Heart right ventricle (tissue), 16 donors: ENCODE measurements around the gene MARF1. TPM values are rescaled to one million over a fixed set of nuclear protein-coding genes. Genes with fewer than 3 reads are reported as not detected.
"Not testable (repeated sequence)": the region's sequence is repeated elsewhere in the genome, so short reads cannot be mapped to it uniquely, and the experiment has no call there.

Experiments used
- ATAC-seq, 8 donors: fragments of 200-7000 bp; cut with Tn5 transposase; one replicate each; pipeline ENCODE4 v1.9.1; 2020; ENCODE audit warnings: mild to moderate bottlenecking in 8 of 8, moderate library complexity in 8 of 8, moderate number of reproducible peaks in 1 of 8
- DNase-seq, 2 donors: peaks; one replicate each; pipeline ENCODE4 v3.0.0-alpha.2; 2020
- H3K27ac ChIP-seq, 10 donors: fragments of 200-600 bp; sonication (generic) in 2 of 10; one replicate each; pipeline versions ENCODE4 v1.5.0 to v1.8.0; 2020 to 2022; ENCODE audit warnings: mild to moderate bottlenecking in 3 of 10
- H3K27me3 ChIP-seq, 7 donors: fragments of 200-600 bp; one replicate each; pipeline ENCODE4 v1.8.0; 2021 to 2022; ENCODE audit warnings: mild to moderate bottlenecking in 2 of 7
- H3K36me3 ChIP-seq, 9 donors: fragments of 200-600 bp; sonication (generic) in 1 of 9; one replicate each; pipeline versions ENCODE4 v1.5.0 to v1.8.0; 2020 to 2022; ENCODE audit warnings: mild to moderate bottlenecking in 2 of 9
- H3K4me1 ChIP-seq, 9 donors: fragments of 200-600 bp; sonication (generic) in 1 of 9; one replicate each; pipeline versions ENCODE4 v1.5.0 to v1.8.0; 2020 to 2022; ENCODE audit warnings: mild to moderate bottlenecking in 4 of 9
- H3K4me3 ChIP-seq, 10 donors: fragments of 200-600 bp; sonication (generic) in 2 of 10; one replicate each; pipeline versions ENCODE4 v1.5.0 to v1.8.0; 2020 to 2022; ENCODE audit warnings: mild to moderate bottlenecking in 7 of 10, moderate library complexity in 2 of 10
- H3K9me3 ChIP-seq, 11 donors: fragments of 200-600 bp in 10 of 11; sonication (generic) in 2 of 11; one replicate each; pipeline versions ENCODE4 v1.5.0 to v1.8.0; 2013 to 2022; ENCODE audit warnings: mild to moderate bottlenecking in 2 of 11, control low read depth in 1 of 11, moderate library complexity in 1 of 11
- whole genome bisulfite sequencing, 2 donors: extraction: QIAGEN DNeasy Blood & Tissue Kit; methylation state at CpG; one replicate each; pipeline ENCODE4 v1.1.7; 2013; ENCODE audit warnings: inconsistent platforms in 1 of 2; 5-methylcytosine and 5-hydroxymethylcytosine counted together
- intact Hi-C, 10 donors: fragments of 100-400 bp; cut with DNase I; formaldehyde crosslinking; loops; one replicate each; pipeline versions ENCODE4 v1.11.1 to v1.14.2; 2022
- polyA plus RNA-seq, 2 donors: library from polyadenylated mRNA; stranded (reverse); fragments of 200-250 nt; gene quantifications; one replicate each; pipeline ENCODE4 v1.2.3, GENCODE V29; 2013
- total RNA-seq, 10 donors: library from RNA; stranded (reverse); fragmentation: NEBNext Ultra II Directional in 3 of 10; extraction: Animal tissue kit (Norgen Biotek cat#: 25700) in 3 of 10; gene quantifications; one replicate each; pipeline versions ENCODE4 v1.2.1 to v1.2.4, GENCODE V29; 2021 to 2023
- TF ChIP-seq, protein P1 (sequence below), 9 donors: fragments of 200-600 bp; sonication (generic) in 2 of 9; IDR thresholded peaks; one replicate each; pipeline versions ENCODE4 v1.5.0 to v1.8.0; 2021 to 2022; ENCODE audit warnings: antibody characterized with exemption in 9 of 9, mild to moderate bottlenecking in 5 of 9, moderate library complexity in 1 of 9
- donor health status: Arrhythmogenic right ventricular cardiomyopathy.
- donor health status: ischemic (EF 13 %, LVEDD 7.1; RV severe dilation, severe dysfunction).
- donor health status: healthy with polysubstance abuse.
- donor health status: DM: no; HTN: yes; CAD: no.
- donor health status: DM: no; HTN: no; CAD: no.
- donor health status: ischemic (EF 25% LVEDD 6.9; RV normal size, moderate dysfunction).
- donor health status: ischemic (EF 25% LVEDD 5.7; RV mildly dilated, moderate dysfunction).
- donor health status: healthy.
- donor health status: DM: yes; HTN: yes; CAD: no.
- donor health status: Ischemic cardiomyopathy.
- donor health status: ischemic (EF 35%, LVEDD 5.7; RV mildly dilated, moderate dysfunction).
- donor health status: nonischemic (EF 11% LVEDD 7.7; RV severe dilation, severe dysfunction).
- donor health status: DM: yes; HTN: yes; CAD: no.
- donor health status: PGD.
- donor health status: ischemic (EF 29% LVEDD 5.4; RV normal size, mild dysfunction).
- donor health status: nonischemic (EF 23%, LVEDD 6.1; RV moderate dilation, normal function).

MARF1 gene
- total and polyA plus RNA-seq, 12 donors = 9.6 to 59.1 (median 42.7) TPM

GRCh38 chr16:15658556-15658955 is 15.6 kb upstream of the MARF1 start:
- whole genome bisulfite sequencing, 2 donors = 92 to 96% methylated on average over 5 of the region's 5 CpGs
- H3K9me3 ChIP-seq = no peaks in the 10 kb centered on the region
- intact Hi-C loops = no loop called here
- H3K36me3 ChIP-seq = peaks cover 0 to 36% (median 0%) of the 10 kb centered on the region in 9 donors
- ATAC-seq (no peak), DNase-seq (no peak)
- H3K4me3 ChIP-seq = no peak overlapping the region
- TF ChIP-seq, protein P1, sequence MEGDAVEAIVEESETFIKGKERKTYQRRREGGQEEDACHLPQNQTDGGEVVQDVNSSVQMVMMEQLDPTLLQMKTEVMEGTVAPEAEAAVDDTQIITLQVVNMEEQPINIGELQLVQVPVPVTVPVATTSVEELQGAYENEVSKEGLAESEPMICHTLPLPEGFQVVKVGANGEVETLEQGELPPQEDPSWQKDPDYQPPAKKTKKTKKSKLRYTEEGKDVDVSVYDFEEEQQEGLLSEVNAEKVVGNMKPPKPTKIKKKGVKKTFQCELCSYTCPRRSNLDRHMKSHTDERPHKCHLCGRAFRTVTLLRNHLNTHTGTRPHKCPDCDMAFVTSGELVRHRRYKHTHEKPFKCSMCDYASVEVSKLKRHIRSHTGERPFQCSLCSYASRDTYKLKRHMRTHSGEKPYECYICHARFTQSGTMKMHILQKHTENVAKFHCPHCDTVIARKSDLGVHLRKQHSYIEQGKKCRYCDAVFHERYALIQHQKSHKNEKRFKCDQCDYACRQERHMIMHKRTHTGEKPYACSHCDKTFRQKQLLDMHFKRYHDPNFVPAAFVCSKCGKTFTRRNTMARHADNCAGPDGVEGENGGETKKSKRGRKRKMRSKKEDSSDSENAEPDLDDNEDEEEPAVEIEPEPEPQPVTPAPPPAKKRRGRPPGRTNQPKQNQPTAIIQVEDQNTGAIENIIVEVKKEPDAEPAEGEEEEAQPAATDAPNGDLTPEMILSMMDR (IDR thresholded peaks at IDR 0.05) = no peak
- H3K27ac ChIP-seq = peak overlapping the region in 1 of 10 donors; percentile 7
- H3K27me3 ChIP-seq = no peaks in the 10 kb centered on the region
- peaks cover 0 to 48% (median 17%) of the 10 kb centered on the region in 9 donors for H3K4me1 ChIP-seq

DNA sequence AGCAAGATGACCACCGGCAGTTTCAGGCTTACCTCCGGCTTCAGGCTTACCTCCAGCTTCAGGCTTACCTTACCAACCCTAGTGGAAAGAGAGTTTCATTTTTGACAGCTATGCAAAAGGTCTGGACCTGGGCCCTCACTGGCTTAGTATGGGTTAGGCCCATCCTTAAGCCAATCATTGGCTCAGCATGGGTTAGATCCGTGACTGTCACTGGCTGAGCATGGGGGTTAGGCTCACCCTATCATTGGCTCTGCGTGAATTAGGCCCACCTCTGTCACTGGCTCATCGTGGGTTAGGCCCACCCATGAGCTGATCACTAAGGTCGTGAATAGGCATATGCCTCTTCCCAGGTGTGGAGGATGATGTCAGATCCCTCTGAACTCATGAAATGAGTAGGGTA is 15.2 kb upstream of the MARF1 start:
- intact Hi-C loops = no loop called here

DNA sequence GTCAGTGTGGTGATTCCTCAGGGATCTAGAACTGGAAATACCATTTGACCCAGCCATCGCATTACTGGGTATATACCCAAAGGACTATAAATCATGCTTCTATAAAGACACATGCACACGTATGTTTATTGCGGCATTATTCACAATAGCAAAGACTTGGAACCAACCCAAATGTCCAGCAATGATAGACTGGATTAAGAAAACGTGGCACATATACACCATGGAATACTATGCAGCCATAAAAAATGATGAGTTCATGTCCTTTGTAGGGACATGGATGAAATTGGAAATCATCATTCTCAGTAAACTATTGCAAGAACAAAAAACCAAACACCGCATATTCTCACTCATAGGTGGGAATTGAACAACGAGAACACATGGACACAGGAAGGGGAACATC is 12.6 kb upstream of the MARF1 start:
- 96 to 97% methylated on average over 3 of the region's 6 CpGs for WGBS, 2 donors
- H3K27me3 ChIP-seq, DNase-seq, H3K27ac ChIP-seq, H3K9me3 ChIP-seq, intact Hi-C loops, ATAC-seq, H3K4me3 ChIP-seq: not testable (repeated sequence)
- peaks cover 3 to 67% (median 44%) of the 10 kb centered on the region in 9 donors for H3K4me1 ChIP-seq
- peaks cover 0 to 24% (median 0%) of the 10 kb centered on the region in 9 donors for H3K36me3 ChIP-seq

More for the DNA sequence above, 15.2 kb upstream of the MARF1 start:
- DNase-seq = no peak
- 83 to 87% methylated on average over 6 of the region's 6 CpGs for WGBS, 2 donors
- Histone ChIP-seq H3K36me3 (peaks cover 0 to 32% (median 0%) of the 10 kb centered on the region in 9 donors), H3K4me3 (no peak overlapping the region), H3K4me1 (peaks cover 0 to 52% (median 21%) of the 10 kb centered on the region in 9 donors), H3K9me3 (no peaks in the 10 kb centered on the region), H3K27ac (no peak overlapping the region), H3K27me3 (no peaks in the 10 kb centered on the region)
- ATAC-seq = no peak
- TF ChIP-seq, protein P1 (IDR thresholded peaks at IDR 0.05) = no peak

- ATAC-seq = no peak
These were observed 11.6 kb upstream of the MARF1 start for GRCh38 chr16:15654591-15654990.

DNA sequence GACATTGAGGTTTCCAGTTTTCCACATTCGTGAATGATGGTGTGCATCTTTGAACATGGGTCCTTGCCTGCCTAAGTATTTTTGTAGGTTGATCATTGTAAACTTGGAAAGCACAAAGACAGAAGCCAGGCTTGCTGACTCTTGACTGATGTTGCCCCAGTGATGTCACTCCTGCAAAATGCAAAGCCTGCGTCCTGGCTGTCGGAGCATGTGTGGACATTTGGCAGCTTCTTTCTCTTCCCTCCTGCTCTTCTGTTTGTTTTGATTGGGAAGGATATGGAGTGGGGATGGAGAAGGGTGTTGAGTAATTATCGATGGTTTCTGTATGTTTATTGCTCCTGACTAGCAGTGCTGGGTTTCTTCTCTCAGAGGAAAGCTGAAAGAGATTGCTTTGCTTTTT is 10.3 kb upstream of the MARF1 start:
- Histone ChIP-seq H3K27ac (peak overlapping the region in 3 of 10 donors; percentile 19 to 43 (median 37)), H3K9me3 (no peaks in the 10 kb centered on the region), H3K27me3 (no peaks in the 10 kb centered on the region), H3K4me1 (peaks cover 0 to 53% (median 38%) of the 10 kb centered on the region in 9 donors), H3K4me3 (peak overlapping the region in 1 of 10 donors; percentile 13), H3K36me3 (peaks cover 0 to 24% (median 0%) of the 10 kb centered on the region in 9 donors)
- intact Hi-C loops = no loop called here
- peak in 1 of 8 donors; percentile 20 for ATAC-seq
- TF ChIP-seq, protein P1 (IDR thresholded peaks at IDR 0.05) = no peak
- DNase-seq = peak in 1 of 2 donors; percentile 31
- 15% methylated on average over 4 of the region's 4 CpGs for WGBS, 2 donors

More at GRCh38 chr16:15654591-15654990, 11.6 kb upstream of the MARF1 start:
- no peaks in the 10 kb centered on the region for H3K9me3 ChIP-seq
- intact Hi-C loops = no loop called here
- no peaks in the 10 kb centered on the region for H3K27me3 ChIP-seq
- no peak overlapping the region for H3K27ac ChIP-seq
- WGBS, 2 donors = 55 to 83% methylated on average over 2 of the region's 2 CpGs
- TF ChIP-seq, protein P1 (IDR thresholded peaks at IDR 0.05) = no peak
- no peak for DNase-seq
- H3K4me1 ChIP-seq = peaks cover 0 to 60% (median 38%) of the 10 kb centered on the region in 9 donors
- peaks cover 0 to 24% (median 0%) of the 10 kb centered on the region in 9 donors for H3K36me3 ChIP-seq
- no peak overlapping the region for H3K4me3 ChIP-seq
